Stimulated activated naive CD8-positive, alpha-beta T cell treated with anti-CD3 and anti-CD28 coated beads, Interleukin-15, Interleukin-2, amounts not matched to agents 100 ng/mL and 50 ng/mL, for 24 hours (primary cell): ENCODE results near the gene COX19.

ENCODE experiments used
- H3K27ac Mint-ChIP-seq: one replicate; pipeline ENCODE4 v1.8.0; 2021; ENCODE audit warnings: mild to moderate bottlenecking, mixed read lengths
- H3K27me3 Mint-ChIP-seq: one replicate; pipeline ENCODE4 v1.8.0; 2021; ENCODE audit warnings: mixed read lengths
- H3K36me3 Mint-ChIP-seq: one replicate; pipeline ENCODE4 v1.8.0; 2021; ENCODE audit warnings: low read depth, mixed read lengths
- H3K4me1 Mint-ChIP-seq: one replicate; pipeline ENCODE4 v1.8.0; 2021; ENCODE audit warnings: low read depth, mixed read lengths
- H3K4me3 Mint-ChIP-seq: one replicate; pipeline ENCODE4 v1.8.0; 2021; ENCODE audit warnings: mild to moderate bottlenecking, mixed read lengths
- H3K9me3 Mint-ChIP-seq: one replicate; pipeline ENCODE4 v1.8.0; 2021; ENCODE audit warnings: mixed read lengths

Gene COX19

GRCh38 chr7:918441-919113 lies 56.8 kb downstream of the COX19 start:
- H3K9me3 Mint-ChIP-seq, result no peaks in the 10 kb centered on the region
- no peak overlapping the region for H3K27ac Mint-ChIP-seq
- peaks cover 46% of the 10 kb centered on the region for H3K4me1 Mint-ChIP-seq
- H3K36me3 Mint-ChIP-seq, result peaks cover 11% of the 10 kb centered on the region
- no peak overlapping the region for H3K4me3 Mint-ChIP-seq
- H3K27me3 Mint-ChIP-seq, result no peaks in the 10 kb centered on the region

GRCh38 chr7:918118-918425 lies 57.3 kb downstream of the COX19 start:
- Mint-ChIP-seq H3K9me3 (no peaks in the 10 kb centered on the region), H3K36me3 (peaks cover 11% of the 10 kb centered on the region), H3K27ac (no peak overlapping the region), H3K4me3 (no peak overlapping the region), H3K27me3 (no peaks in the 10 kb centered on the region), H3K4me1 (peaks cover 41% of the 10 kb centered on the region)

GRCh38 chr7:917255-918117 lies 57.9 kb downstream of the COX19 start:
- Mint-ChIP-seq H3K4me3 (no peak overlapping the region), H3K27ac (no peak overlapping the region)

GRCh38 chr7:916291-916941 lies 58.9 kb downstream of the COX19 start:
- H3K27ac Mint-ChIP-seq, result no peak overlapping the region
- peaks cover 29% of the 10 kb centered on the region for H3K4me1 Mint-ChIP-seq

More at GRCh38 chr7:917255-918117, 57.9 kb downstream of the COX19 start:
- peaks cover 11% of the 10 kb centered on the region for H3K36me3 Mint-ChIP-seq
- H3K27me3 Mint-ChIP-seq, result no peaks in the 10 kb centered on the region
- H3K9me3 Mint-ChIP-seq, result no peaks in the 10 kb centered on the region
- H3K4me1 Mint-ChIP-seq, result peaks cover 38% of the 10 kb centered on the region

More at GRCh38 chr7:916291-916941, 58.9 kb downstream of the COX19 start:
- Mint-ChIP-seq H3K27me3 (no peaks in the 10 kb centered on the region), H3K9me3 (no peaks in the 10 kb centered on the region), H3K4me3 (no peak overlapping the region), H3K36me3 (peaks cover 11% of the 10 kb centered on the region)
